A549 (cell line): ENCODE results near the gene HOXB1. TPM values are rescaled to one million over a fixed set of nuclear protein-coding genes. Genes with fewer than 3 reads are reported as not detected.

ENCODE experiments used
- ATAC-seq, 2 experiments: fragments of 200-7000 bp in 1 of 2; fragments of >200 bp in 1 of 2; cut with Nextera tagmentation in 1 of 2; cut with Tn5 transposase in 1 of 2; 3 replicates each; pipeline versions ENCODE4 v1.8.0 to v1.9.1; 2018 to 2020; ENCODE audit warnings: mild to moderate bottlenecking in 1 of 2, moderate library complexity in 1 of 2
- CTCF ChIA-PET: fragments of 300-600 bp; sonication (Branson Sonifier 250); formaldehyde crosslinking; extraction: SDS; loops from one replicate; lab custom pipeline; 2021; ENCODE audit warnings: antibody characterized with exemption, inconsistent platforms; lab: Yijun Ruan, JAX
- POLR2A ChIA-PET: fragments of 350-600 bp; formaldehyde crosslinking; extraction: SDS; loops from one replicate; lab custom pipeline; 2021; ENCODE audit warnings: antibody characterized with exemption, inconsistent platforms; lab: Yijun Ruan, JAX
- DNase-seq, 2 experiments: peaks; one replicate each; pipeline versions ENCODE4 v3.0.0 to v3.0.0-alpha.2; 2011 to 2016; ENCODE audit warnings: low read depth in 1 of 2, low spot score in 1 of 2
- FAIRE-seq: peaks from 2 replicates; lab custom pipeline; 2011; peaks lifted over from hg19 to GRCh38; lab: Jason Lieb, UNC
- H3K27ac ChIP-seq, 2 experiments: fragments of >200 bp; sonication (Bioruptor Twin); formaldehyde crosslinking; 3 replicates each; pipeline ENCODE4 v1.5.1; 2016 to 2017
- H3K4me1 ChIP-seq: fragments of >200 bp; sonication (Bioruptor Twin); formaldehyde crosslinking; 3 replicates; pipeline ENCODE4 v1.6.1; 2016
- H3K4me2 ChIP-seq: fragments of >200 bp; sonication (Bioruptor Twin); formaldehyde crosslinking; 3 replicates; pipeline ENCODE4 v1.6.1; 2016
- H3K4me3 ChIP-seq: fragments of >200 bp; sonication (Bioruptor Twin); formaldehyde crosslinking; 3 replicates; pipeline ENCODE4 v1.5.1; 2016
- H3K9me3 ChIP-seq: fragments of >200 bp; sonication (Bioruptor Twin); formaldehyde crosslinking; 3 replicates; pipeline ENCODE4 v1.6.1; 2016
- BHLHE40 ChIP-seq: IDR thresholded peaks from 2 replicates; pipeline ENCODE4 v1.6.1; 2012; ENCODE audit warnings: low read depth, low read length, inconsistent platforms
- CHD2 ChIP-seq: fragments of 150-350 bp; IDR thresholded peaks from 2 replicates; pipeline ENCODE4 v1.6.1; 2014; ENCODE audit warnings: low read length; ENCODE audit not compliant: partially characterized antibody
- EHF ChIP-seq: fragments of 250-450 bp; sonication (Bioruptor Pico); IDR thresholded peaks from 2 replicates; pipeline ENCODE4 v1.5.0; 2020; ENCODE audit warnings: mild to moderate bottlenecking
- EP300 ChIP-seq, 2 experiments: fragments of >200 bp; sonication (Bioruptor Twin); formaldehyde crosslinking; IDR thresholded peaks; 2 replicates in 1 of 2; 3 replicates in 1 of 2; pipeline ENCODE4 v1.6.1; 2016 to 2017
- FOSB ChIP-seq: fragments of 250-450 bp; sonication (Bioruptor Pico); IDR thresholded peaks from 2 replicates; pipeline ENCODE4 v1.5.0; 2020; ENCODE audit warnings: mild to moderate bottlenecking, moderate library complexity
- FOSL2 ChIP-seq, 2 experiments: fragments of 450-650 bp in 1 of 2; fragments of >200 bp in 1 of 2; sonication (Bioruptor Twin) in 1 of 2; formaldehyde crosslinking; IDR thresholded peaks; 2 replicates each; pipeline versions ENCODE4 v1.5.0 to v1.6.1; 2016 to 2020; ENCODE audit warnings: mild to moderate bottlenecking in 1 of 2, moderate library complexity in 1 of 2
- FOXS1 ChIP-seq: fragments of 250-450 bp; sonication (Bioruptor Pico); IDR thresholded peaks from 2 replicates; pipeline ENCODE4 v1.5.0; 2020; ENCODE audit warnings: mild to moderate bottlenecking, moderate library complexity
- HDAC2 ChIP-seq: fragments of 200-600 bp; sonication (generic); IDR thresholded peaks from 2 replicates; pipeline ENCODE4 v1.6.1; 2016
- JUN ChIP-seq, 2 experiments: fragments of >200 bp; sonication (Bioruptor Twin); formaldehyde crosslinking; IDR thresholded peaks; 2 replicates in 1 of 2; 3 replicates in 1 of 2; pipeline ENCODE4 v1.6.1; 2016 to 2017
- JUNB ChIP-seq: fragments of >200 bp; sonication (Bioruptor Twin); formaldehyde crosslinking; IDR thresholded peaks from 2 replicates; pipeline ENCODE4 v1.6.1; 2016
- KDM5A ChIP-seq: fragments of 200-600 bp; sonication (generic); IDR thresholded peaks from 2 replicates; pipeline ENCODE4 v1.6.1; 2016; ENCODE audit warnings: antibody characterized with exemption, mild to moderate bottlenecking
- MAZ ChIP-seq: fragments of 150-350 bp; IDR thresholded peaks from 2 replicates; pipeline ENCODE4 v1.6.1; 2014; ENCODE audit warnings: antibody characterized with exemption, low read depth, low read length, borderline replicate concordance
- MYC ChIP-seq: IDR thresholded peaks from 2 replicates; pipeline ENCODE4 v1.6.1; 2012; ENCODE audit warnings: mild to moderate bottlenecking, inconsistent platforms, low read length, improper control_type of control experiment, borderline replicate concordance
- NR3C1 ChIP-seq: fragments of >200 bp; sonication (Bioruptor Twin); formaldehyde crosslinking; IDR thresholded peaks from 3 replicates; pipeline ENCODE4 v1.6.1; 2017
- POLR2AphosphoS2 ChIP-seq: conservative IDR thresholded peaks from 2 replicates; pipeline ENCODE4 v1.6.1; 2012; ENCODE audit warnings: low read length, improper control_type of control experiment, inconsistent platforms
- RFX5 ChIP-seq: fragments of 450-650 bp; IDR thresholded peaks from 2 replicates; pipeline ENCODE4 v1.7.1; 2014; ENCODE audit warnings: antibody characterized with exemption, mild to moderate bottlenecking, moderate library complexity
- RNF2 ChIP-seq: fragments of 200-600 bp; sonication (generic); IDR thresholded peaks from 2 replicates; pipeline ENCODE4 v1.6.1; 2016; ENCODE audit warnings: low read depth, mild to moderate bottlenecking, antibody characterized with exemption, moderate library complexity, borderline replicate concordance
- SMC3 ChIP-seq: fragments of >200 bp; sonication (Bioruptor Twin); formaldehyde crosslinking; IDR thresholded peaks from 3 replicates; pipeline ENCODE4 v1.6.1; 2018; ENCODE audit warnings: inconsistent platforms
- SREBF2 ChIP-seq: fragments of 450-650 bp; IDR thresholded peaks from 2 replicates; pipeline ENCODE4 v1.6.1; 2014; ENCODE audit warnings: mild to moderate bottlenecking, moderate library complexity
- ZFP36 ChIP-seq: fragments of 450-650 bp; IDR thresholded peaks from 2 replicates; pipeline ENCODE4 v1.6.1; 2014; ENCODE audit warnings: borderline replicate concordance; ENCODE audit not compliant: partially characterized antibody
- ZSCAN20 ChIP-seq: fragments of 250-450 bp; sonication (Bioruptor Pico); IDR thresholded peaks from 2 replicates; pipeline ENCODE4 v1.8.0; 2022; ENCODE audit warnings: mild to moderate bottlenecking, moderate library complexity
- WGBS: methylation state at CpG from one replicate; pipeline ENCODE4 v1.1.6; 2017; ENCODE audit errors: missing lambda C conversion rate; 5-methylcytosine and 5-hydroxymethylcytosine counted together
- polyA minus RNA-seq: library from RNA; depleted of rRNA, polyadenylated mRNA; stranded (reverse); fragments of >200 nt; gene quantifications from 2 replicates; pipeline ENCODE4 v1.2.3, GENCODE V29; 2011; rRNA and poly(A)+ RNA removed
- polyA plus RNA-seq, 4 experiments: library from polyadenylated mRNA; depleted of rRNA in 3 of 4; stranded (reverse); fragments of >200 nt; fragmentation: RNase III in 1 of 4; extraction: RNeasy Plus Mini Kit Qiagen cat#74134 plus additional on column Dnase treatment in 1 of 4; gene quantifications; 2 replicates in 3 of 4; 3 replicates in 1 of 4; pipeline ENCODE4 v1.2.3, GENCODE V29; 2011 to 2017
- TF ChIP-seq, protein P1 (sequence below): IDR thresholded peaks from 2 replicates; pipeline ENCODE4 v1.6.1; 2012
- TF ChIP-seq, protein P2 (sequence below): IDR thresholded peaks from 2 replicates; pipeline ENCODE4 v1.6.1; 2012; ENCODE audit warnings: low read depth, borderline replicate concordance
- TF ChIP-seq, protein P3 (sequence below): fragments of 250-450 bp; sonication (Bioruptor Pico); IDR thresholded peaks from 2 replicates; pipeline ENCODE4 v1.5.0; 2020; ENCODE audit warnings: low read depth, mild to moderate bottlenecking, moderate library complexity
- TF ChIP-seq, protein P4 (sequence below): fragments of >200 bp; sonication (Bioruptor Twin); formaldehyde crosslinking; IDR thresholded peaks from 3 replicates; pipeline ENCODE4 v1.6.1; 2016
- TF ChIP-seq, protein P5 (sequence below): fragments of 150-350 bp; IDR thresholded peaks from 2 replicates; pipeline ENCODE4 v1.6.1; 2014; ENCODE audit warnings: low read depth, mild to moderate bottlenecking, low read length
- TF ChIP-seq, protein P6 (sequence below): fragments of 250-450 bp; sonication (Bioruptor Pico); IDR thresholded peaks from 2 replicates; pipeline ENCODE4 v1.5.0; 2021; ENCODE audit warnings: mild to moderate bottlenecking, moderate library complexity, borderline replicate concordance

HOXB1 gene
- polyA plus RNA-seq (2011; rRNA removed): not detected in 2 replicates
- polyA plus RNA-seq (2012; cell fraction: cytosol; rRNA removed): not detected in 2 replicates
- polyA plus RNA-seq (2012; cell fraction: nucleus; rRNA removed): 0.06 TPM in 1 of 2 replicates, not detected in the other
- not detected in 3 replicates for polyA plus RNA-seq (2017; fragmentation: RNase III; extraction: RNeasy Plus Mini Kit Qiagen cat#74134 plus additional on column Dnase treatment)
- polyA minus RNA-seq: not detected in 2 replicates

DNA sequence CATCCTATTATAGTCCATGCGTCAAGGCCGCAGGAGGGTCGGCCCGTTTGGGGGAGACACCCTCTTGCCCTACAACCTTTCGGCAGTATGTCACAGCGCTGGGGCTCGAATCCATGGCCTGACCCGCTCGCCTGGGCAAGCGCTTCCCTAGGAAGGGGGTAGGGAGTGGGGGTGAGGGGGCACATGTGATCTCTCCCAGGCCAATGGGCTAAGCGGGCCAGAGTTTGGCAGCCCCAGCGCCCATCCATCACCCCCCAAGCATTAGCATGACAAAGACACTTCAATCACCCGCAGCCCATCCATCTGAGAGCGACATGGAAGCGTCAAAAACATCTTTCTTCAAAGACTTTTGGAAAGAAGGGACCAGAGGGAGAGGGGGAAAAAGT lies at the start of gene HOXB1:
Gene HOXB1 (minus strand): TSS at position 125 of the 386 bp plus-strand sequence. CDS start 107 bp downstream, at position 18.
- Histone ChIP-seq H3K9me3 (no peaks in the 10 kb centered on the region), H3K4me2 (no peak within 1 kb of the TSS), H3K4me3 (no peak within 1 kb of the TSS), H3K4me1 (no peaks in the 10 kb centered on the region), H3K27ac (no peak within 1 kb of the TSS)
- TF ChIP-seq, protein P1, sequence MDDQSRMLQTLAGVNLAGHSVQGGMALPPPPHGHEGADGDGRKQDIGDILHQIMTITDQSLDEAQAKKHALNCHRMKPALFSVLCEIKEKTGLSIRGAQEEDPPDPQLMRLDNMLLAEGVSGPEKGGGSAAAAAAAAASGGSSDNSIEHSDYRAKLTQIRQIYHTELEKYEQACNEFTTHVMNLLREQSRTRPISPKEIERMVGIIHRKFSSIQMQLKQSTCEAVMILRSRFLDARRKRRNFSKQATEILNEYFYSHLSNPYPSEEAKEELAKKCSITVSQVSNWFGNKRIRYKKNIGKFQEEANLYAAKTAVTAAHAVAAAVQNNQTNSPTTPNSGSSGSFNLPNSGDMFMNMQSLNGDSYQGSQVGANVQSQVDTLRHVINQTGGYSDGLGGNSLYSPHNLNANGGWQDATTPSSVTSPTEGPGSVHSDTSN: no peak
- no peak for TF ChIP-seq EHF (CRISPR knock-in tag)
- TF ChIP-seq POLR2AphosphoS2: no peak
- TF ChIP-seq KDM5A: no peak
- TF ChIP-seq, protein P2, sequence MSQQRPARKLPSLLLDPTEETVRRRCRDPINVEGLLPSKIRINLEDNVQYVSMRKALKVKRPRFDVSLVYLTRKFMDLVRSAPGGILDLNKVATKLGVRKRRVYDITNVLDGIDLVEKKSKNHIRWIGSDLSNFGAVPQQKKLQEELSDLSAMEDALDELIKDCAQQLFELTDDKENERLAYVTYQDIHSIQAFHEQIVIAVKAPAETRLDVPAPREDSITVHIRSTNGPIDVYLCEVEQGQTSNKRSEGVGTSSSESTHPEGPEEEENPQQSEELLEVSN: no peak
- no peak for TF ChIP-seq RNF2
- no peak for TF ChIP-seq FOXS1 (CRISPR knock-in tag)
- TF ChIP-seq ZFP36: no peak
- no peak for TF ChIP-seq SREBF2
- TF ChIP-seq, protein P3, sequence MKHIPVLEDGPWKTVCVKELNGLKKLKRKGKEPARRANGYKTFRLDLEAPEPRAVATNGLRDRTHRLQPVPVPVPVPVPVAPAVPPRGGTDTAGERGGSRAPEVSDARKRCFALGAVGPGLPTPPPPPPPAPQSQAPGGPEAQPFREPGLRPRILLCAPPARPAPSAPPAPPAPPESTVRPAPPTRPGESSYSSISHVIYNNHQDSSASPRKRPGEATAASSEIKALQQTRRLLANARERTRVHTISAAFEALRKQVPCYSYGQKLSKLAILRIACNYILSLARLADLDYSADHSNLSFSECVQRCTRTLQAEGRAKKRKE (CRISPR knock-in tag): no peak
- TF ChIP-seq FOSL2 (IDR thresholded peaks at IDR 0.05): no peak
- TF ChIP-seq FOSL2 (CRISPR knock-in tag; IDR thresholded peaks at IDR 0.05): no peak
- no peak for TF ChIP-seq CHD2
- TF ChIP-seq MYC: no peak
- TF ChIP-seq, protein P4, sequence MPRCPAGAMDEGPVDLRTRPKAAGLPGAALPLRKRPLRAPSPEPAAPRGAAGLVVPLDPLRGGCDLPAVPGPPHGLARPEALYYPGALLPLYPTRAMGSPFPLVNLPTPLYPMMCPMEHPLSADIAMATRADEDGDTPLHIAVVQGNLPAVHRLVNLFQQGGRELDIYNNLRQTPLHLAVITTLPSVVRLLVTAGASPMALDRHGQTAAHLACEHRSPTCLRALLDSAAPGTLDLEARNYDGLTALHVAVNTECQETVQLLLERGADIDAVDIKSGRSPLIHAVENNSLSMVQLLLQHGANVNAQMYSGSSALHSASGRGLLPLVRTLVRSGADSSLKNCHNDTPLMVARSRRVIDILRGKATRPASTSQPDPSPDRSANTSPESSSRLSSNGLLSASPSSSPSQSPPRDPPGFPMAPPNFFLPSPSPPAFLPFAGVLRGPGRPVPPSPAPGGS: no peak
- no peak for TF ChIP-seq RFX5
- TF ChIP-seq JUN (IDR thresholded peaks at IDR 0.05): no peak
- TF ChIP-seq FOSB: no peak
- TF ChIP-seq SMC3: no peak
- no peak for FAIRE-seq
- ChIA-PET CTCF (interaction anchor here (1.6 to 5.0 kb wide), 2 partner anchors 38 to 98 kb away, joined by 4 to 18 read pairs; no protein-coding TSS in a partner anchor), POLR2A (no interaction called here)
- ATAC-seq: no peak
- 89% methylated on average over 15 of the region's 15 CpGs for WGBS
- no peak for DNase-seq

DNA sequence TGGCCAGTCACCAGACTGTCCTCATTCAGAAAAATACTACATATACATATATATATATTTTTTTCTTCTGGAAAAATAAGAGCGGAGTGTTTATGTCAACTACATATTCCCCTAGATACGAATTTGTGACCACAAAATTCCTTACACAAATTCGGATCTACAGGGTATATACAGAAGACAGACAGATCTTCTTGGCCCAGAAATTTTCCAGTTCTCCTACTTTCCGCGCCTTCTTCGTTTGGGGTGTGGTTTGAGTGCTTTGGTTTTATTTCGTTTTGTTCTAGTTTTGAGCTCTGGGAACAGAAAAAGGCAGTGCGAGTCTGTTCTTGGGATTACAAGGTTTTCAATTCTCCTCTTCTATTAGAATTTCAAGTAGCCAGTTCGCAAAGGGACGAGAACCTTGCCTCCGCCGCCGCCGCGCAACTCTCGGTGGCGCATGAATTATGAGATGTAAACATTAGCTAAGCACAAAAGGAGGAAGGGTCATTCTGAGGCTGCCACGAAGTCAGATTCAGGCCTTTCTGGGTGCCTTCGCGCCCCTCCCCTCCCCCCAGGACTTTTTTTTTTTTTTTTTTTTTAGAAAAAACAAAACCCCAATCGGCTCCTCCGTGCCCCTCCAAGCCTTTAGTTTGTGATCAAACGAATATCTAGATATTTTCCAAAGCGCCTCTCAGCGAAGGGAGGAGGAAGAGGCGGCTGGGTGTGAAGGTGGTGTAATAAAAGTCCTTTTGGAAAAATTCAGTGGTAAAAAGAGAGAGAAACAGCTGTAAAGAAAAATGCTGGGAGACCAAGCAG lies 49.1 kb upstream of the HOXB1 start:
- Histone ChIP-seq H3K27ac (no peak overlapping the region), H3K9me3 (no peaks in the 10 kb centered on the region), H3K4me2 (no peak overlapping the region), H3K4me3 (no peak overlapping the region), H3K4me1 (peaks cover 19% of the 10 kb centered on the region)
- DNase-seq (no peak), FAIRE-seq (no peak), ATAC-seq (no peak)
- TF ChIP-seq ZSCAN20 (CRISPR knock-in tag) (no peak), EP300 (IDR thresholded peaks at IDR 0.05) (no peak), BHLHE40 (no peak), MAZ (no peak), HDAC2 (no peak), RNF2 (no peak), JUNB (no peak), NR3C1 (no peak), SREBF2 (no peak)
- TF ChIP-seq, protein P5, sequence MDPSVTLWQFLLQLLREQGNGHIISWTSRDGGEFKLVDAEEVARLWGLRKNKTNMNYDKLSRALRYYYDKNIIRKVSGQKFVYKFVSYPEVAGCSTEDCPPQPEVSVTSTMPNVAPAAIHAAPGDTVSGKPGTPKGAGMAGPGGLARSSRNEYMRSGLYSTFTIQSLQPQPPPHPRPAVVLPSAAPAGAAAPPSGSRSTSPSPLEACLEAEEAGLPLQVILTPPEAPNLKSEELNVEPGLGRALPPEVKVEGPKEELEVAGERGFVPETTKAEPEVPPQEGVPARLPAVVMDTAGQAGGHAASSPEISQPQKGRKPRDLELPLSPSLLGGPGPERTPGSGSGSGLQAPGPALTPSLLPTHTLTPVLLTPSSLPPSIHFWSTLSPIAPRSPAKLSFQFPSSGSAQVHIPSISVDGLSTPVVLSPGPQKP: no peak
- TF ChIP-seq, protein P6, sequence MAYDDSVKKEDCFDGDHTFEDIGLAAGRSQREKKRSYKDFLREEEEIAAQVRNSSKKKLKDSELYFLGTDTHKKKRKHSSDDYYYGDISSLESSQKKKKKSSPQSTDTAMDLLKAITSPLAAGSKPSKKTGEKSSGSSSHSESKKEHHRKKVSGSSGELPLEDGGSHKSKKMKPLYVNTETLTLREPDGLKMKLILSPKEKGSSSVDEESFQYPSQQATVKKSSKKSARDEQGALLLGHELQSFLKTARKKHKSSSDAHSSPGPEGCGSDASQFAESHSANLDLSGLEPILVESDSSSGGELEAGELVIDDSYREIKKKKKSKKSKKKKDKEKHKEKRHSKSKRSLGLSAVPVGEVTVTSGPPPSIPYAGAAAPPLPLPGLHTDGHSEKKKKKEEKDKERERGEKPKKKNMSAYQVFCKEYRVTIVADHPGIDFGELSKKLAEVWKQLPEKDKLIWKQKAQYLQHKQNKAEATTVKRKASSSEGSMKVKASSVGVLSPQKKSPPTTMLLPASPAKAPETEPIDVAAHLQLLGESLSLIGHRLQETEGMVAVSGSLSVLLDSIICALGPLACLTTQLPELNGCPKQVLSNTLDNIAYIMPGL (CRISPR knock-in tag): no peak
- ChIA-PET CTCF (no interaction called here), POLR2A (no interaction called here)
- 85% methylated on average over 26 of the region's 26 CpGs for WGBS
